Nephron progenitor cell (in vitro differentiated cells): ENCODE data around the gene ARHGAP24.
A peak's percentile ranks its signal among the peaks of the same experiment; 100 is the strongest.

Source experiments
- DNase-seq: peaks from one replicate; pipeline ENCODE4 v3.0.0; 2021
- H3K27ac Mint-ChIP-seq: 2 replicates; pipeline ENCODE4 v1.8.0; 2021; ENCODE audit warnings: mild to moderate bottlenecking, moderate library complexity, mixed read lengths
- H3K27me3 Mint-ChIP-seq: 2 replicates; pipeline ENCODE4 v1.8.0; 2021; ENCODE audit warnings: mild to moderate bottlenecking, low read depth, mixed read lengths; ENCODE audit not compliant: poor library complexity
- H3K36me3 Mint-ChIP-seq: 2 replicates; pipeline ENCODE4 v1.8.0; 2021; ENCODE audit warnings: low read depth, mixed read lengths
- H3K4me1 Mint-ChIP-seq: 2 replicates; pipeline ENCODE4 v1.8.0; 2021; ENCODE audit warnings: mixed read lengths
- H3K4me3 Mint-ChIP-seq: 2 replicates; pipeline ENCODE4 v1.8.0; 2021; ENCODE audit warnings: mild to moderate bottlenecking, moderate library complexity, mixed read lengths
- H3K9me3 Mint-ChIP-seq: 2 replicates; pipeline ENCODE4 v1.8.0; 2021; ENCODE audit warnings: mild to moderate bottlenecking, moderate library complexity, mixed read lengths
- CTCF ChIP-seq: fragments of 200-600 bp; sonication (generic); IDR thresholded peaks from 2 replicates; pipeline ENCODE4 v1.5.0; 2021; ENCODE audit warnings: antibody characterized with exemption

The ARHGAP24 gene

GRCh38 chr4:86035688-86036087, 560.7 kb downstream of the ARHGAP24 start:
- TF ChIP-seq CTCF, result no peak
- Mint-ChIP-seq H3K27me3 (no peaks in the 10 kb centered on the region), H3K9me3 (peaks cover 10% of the 10 kb centered on the region), H3K4me1 (peaks cover 36% of the 10 kb centered on the region), H3K36me3 (peaks cover 10% of the 10 kb centered on the region), H3K4me3 (no peak overlapping the region), H3K27ac (no peak overlapping the region)
- DNase-seq, result no peak

- no peak for DNase-seq
- H3K27ac Mint-ChIP-seq, result peak overlapping the region; percentile 78
- peaks cover 36% of the 10 kb centered on the region for H3K4me1 Mint-ChIP-seq
- no peaks in the 10 kb centered on the region for H3K27me3 Mint-ChIP-seq
- no peak overlapping the region for H3K4me3 Mint-ChIP-seq
- H3K36me3 Mint-ChIP-seq, result peaks cover 19% of the 10 kb centered on the region
- TF ChIP-seq CTCF, result no peak
- H3K9me3 Mint-ChIP-seq, result peaks cover 18% of the 10 kb centered on the region
Observed at GRCh38 chr4:86036736-86037135, 561.8 kb downstream of the ARHGAP24 start.

GRCh38 chr4:86038037-86038436, 563.1 kb downstream of the ARHGAP24 start:
- peaks cover 18% of the 10 kb centered on the region for H3K9me3 Mint-ChIP-seq
- no peak for DNase-seq
- no peak overlapping the region for H3K27ac Mint-ChIP-seq
- H3K4me3 Mint-ChIP-seq, result no peak overlapping the region
- H3K4me1 Mint-ChIP-seq, result peaks cover 31% of the 10 kb centered on the region
- TF ChIP-seq CTCF, result no peak
- H3K36me3 Mint-ChIP-seq, result peaks cover 19% of the 10 kb centered on the region
- no peaks in the 10 kb centered on the region for H3K27me3 Mint-ChIP-seq

GRCh38 chr4:86043755-86044592, 569.0 kb downstream of the ARHGAP24 start:
- Mint-ChIP-seq H3K4me1 (no peaks in the 10 kb centered on the region), H3K4me3 (no peak overlapping the region), H3K9me3 (peaks cover 18% of the 10 kb centered on the region), H3K36me3 (peaks cover 19% of the 10 kb centered on the region), H3K27ac (no peak overlapping the region), H3K27me3 (no peaks in the 10 kb centered on the region)
- peak; percentile 60 for TF ChIP-seq CTCF
- peak; percentile 31 for DNase-seq

GRCh38 chr4:86044593-86044985, 569.6 kb downstream of the ARHGAP24 start:
- DNase-seq, result no peak
- Mint-ChIP-seq H3K4me3 (no peak overlapping the region), H3K27me3 (no peaks in the 10 kb centered on the region), H3K4me1 (no peaks in the 10 kb centered on the region), H3K36me3 (peaks cover 19% of the 10 kb centered on the region), H3K9me3 (peaks cover 18% of the 10 kb centered on the region), H3K27ac (no peak overlapping the region)
- TF ChIP-seq CTCF, result no peak

GRCh38 chr4:86048426-86048825, 573.5 kb downstream of the ARHGAP24 start:
- TF ChIP-seq CTCF, result no peak
- DNase-seq, result no peak
- Mint-ChIP-seq H3K4me1 (no peaks in the 10 kb centered on the region), H3K9me3 (no peaks in the 10 kb centered on the region), H3K27ac (no peak overlapping the region), H3K27me3 (no peaks in the 10 kb centered on the region), H3K36me3 (no peaks in the 10 kb centered on the region), H3K4me3 (no peak overlapping the region)
